HG02678 (cell line): ENCODE measurements around the gene TMEM62.
A peak's percentile ranks its signal among the peaks of the same experiment; 100 is the strongest.
"Not testable (repeated sequence)": the region's sequence is repeated elsewhere in the genome, so short reads cannot be mapped to it uniquely, and the experiment has no call there.

ENCODE experiments used
- ATAC-seq: cut with Tn5 transposase; IDR thresholded peaks from one replicate; pipeline ENCODE4 v1.9.1; 2021; ENCODE audit warnings: mild to moderate bottlenecking, moderate library complexity; ENCODE audit not compliant: unreplicated experiment

TMEM62 gene

DNA sequence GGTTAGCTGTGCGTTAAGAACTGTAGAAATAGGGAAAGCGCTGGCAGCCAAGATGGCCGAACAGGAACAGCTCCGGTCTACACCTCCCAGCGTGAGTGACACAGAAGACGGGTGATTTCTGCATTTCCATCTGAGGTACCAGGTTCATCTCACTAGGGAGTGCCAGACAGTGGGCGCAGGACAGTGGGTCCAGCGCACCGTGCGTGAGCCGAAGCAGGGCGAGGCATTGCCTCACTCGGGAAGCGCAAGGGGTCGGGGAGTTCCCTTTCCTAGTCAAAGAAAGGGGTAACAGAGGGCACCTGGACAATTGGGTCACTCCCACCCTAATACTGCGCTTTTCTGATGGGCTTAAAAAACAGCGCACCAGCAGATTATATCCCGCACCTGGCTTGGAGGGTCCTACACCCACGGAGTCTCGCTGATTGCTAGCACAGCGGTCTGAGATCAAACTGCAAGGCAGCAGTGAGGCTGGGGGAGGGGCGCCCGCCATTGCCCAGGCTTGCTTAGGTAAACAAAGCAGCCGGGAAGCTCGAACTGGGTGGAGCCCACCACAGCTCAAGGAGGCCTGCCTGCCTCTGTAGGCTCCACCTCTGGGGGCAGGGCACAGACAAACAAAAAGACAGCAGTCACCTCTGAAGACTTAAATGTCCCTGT, 42.4 kb downstream of the TMEM62 start:
- ATAC-seq: not testable (repeated sequence)

GRCh38 chr15:43177147-43177546, 43.8 kb downstream of the TMEM62 start:
- ATAC-seq: not testable (repeated sequence)

DNA sequence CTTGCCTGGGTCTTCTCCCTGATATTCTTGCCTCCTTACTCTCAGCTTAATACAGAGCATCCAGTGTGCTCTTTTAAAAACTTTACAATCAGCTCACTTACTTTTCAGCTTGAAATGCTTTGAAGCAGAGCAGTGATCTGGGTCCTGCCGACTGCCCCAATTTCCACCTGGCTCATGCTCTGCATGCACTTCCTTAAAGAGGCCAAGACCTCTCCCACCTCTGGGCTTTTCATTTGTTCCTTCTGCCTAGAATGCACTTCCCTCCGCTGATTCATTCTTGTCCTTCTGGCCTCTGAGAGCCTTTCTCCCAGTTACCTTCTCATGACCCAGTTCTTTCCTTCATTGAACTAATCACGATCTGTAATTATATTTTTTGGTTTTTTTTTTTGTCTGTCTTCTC, 49.9 kb downstream of the TMEM62 start:
- no peak for ATAC-seq

GRCh38 chr15:43184407-43185124, 51.2 kb downstream of the TMEM62 start:
- ATAC-seq: no peak

GRCh38 chr15:43185157-43186002, 52.0 kb downstream of the TMEM62 start, which contains the start of gene CCNDBP1:
CCNDBP1 (plus strand) TSS chr15:43185403; CDS start chr15:43185499, 96 bp downstream.
- peak; percentile 95 for ATAC-seq

DNA sequence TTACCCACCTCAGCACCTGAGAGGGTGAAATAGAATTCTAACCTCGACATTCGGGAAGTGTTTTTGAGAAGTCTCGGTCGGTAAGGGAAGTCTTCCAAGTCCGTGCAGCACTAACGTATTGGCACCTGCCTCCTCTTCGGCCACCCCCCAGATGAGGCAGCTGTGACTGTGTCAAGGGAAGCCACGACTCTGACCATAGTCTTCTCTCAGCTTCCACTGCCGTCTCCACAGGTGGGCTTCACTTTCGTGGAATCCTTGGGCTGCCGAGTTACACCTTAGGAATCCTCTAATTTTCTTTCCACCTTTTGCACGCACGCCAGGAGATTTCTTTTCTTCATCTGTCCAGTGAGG, 52.6 kb downstream of the TMEM62 start:
- peak; percentile 28 for ATAC-seq

- ATAC-seq: no peak
Observed at GRCh38 chr15:43187544-43188155, 54.3 kb downstream of the TMEM62 start.

GRCh38 chr15:43189296-43189695, 55.9 kb downstream of the TMEM62 start:
- ATAC-seq: no peak

DNA sequence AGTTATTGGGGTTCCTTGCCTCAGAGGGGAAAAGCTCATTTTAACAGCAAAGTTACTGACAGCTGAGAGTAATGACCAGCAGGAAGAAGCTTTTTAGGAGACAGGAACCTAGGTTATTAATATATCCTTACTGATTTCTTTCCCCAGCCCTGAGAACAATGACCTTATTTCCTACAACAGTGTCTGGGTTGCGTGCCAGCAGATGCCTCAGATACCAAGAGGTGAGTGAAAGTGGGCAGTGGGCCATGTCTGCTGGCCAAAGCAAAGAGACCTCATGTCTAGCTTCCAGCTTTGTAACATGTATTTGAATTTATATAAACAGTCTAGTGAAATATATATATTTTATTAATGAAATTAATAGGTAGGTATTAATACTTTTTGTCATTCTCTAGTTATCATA, 56.8 kb downstream of the TMEM62 start:
- ATAC-seq: no peak

DNA sequence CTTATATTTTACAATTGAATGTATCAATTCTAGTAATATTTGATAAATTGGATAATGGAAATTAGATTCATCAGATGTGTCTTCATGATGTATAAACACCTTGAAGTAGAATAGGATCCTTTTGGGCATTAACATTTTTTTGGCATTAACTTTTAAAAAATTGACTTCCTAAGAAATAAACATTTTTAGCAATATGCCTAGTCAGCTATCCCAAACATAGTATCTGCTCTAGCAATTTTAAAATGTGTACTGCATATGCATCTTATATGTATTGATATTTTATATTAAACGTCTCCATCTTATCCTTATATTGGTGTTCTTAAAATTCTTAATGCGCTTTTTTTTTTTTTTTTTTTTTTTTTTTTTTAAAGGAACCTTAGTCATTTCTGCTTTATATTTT, 60.3 kb downstream of the TMEM62 start:
- no peak for ATAC-seq

DNA sequence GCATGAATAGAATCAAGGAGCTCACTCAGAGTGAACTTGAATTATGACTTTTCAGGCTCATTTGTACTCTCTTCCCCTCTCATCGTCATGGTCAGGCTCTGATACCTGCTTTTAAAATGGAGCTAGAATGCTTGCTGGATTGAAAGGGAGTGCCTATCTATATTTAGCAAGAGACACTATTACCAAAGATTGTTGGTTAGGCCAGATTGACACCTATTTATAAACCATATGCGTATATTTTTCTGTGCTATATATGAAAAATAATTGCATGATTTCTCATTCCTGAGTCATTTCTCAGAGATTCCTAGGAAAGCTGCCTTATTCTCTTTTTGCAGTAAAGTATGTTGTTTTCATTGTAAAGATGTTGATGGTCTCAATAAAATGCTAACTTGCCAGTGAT, 61.4 kb downstream of the TMEM62 start:
- no peak for ATAC-seq

DNA sequence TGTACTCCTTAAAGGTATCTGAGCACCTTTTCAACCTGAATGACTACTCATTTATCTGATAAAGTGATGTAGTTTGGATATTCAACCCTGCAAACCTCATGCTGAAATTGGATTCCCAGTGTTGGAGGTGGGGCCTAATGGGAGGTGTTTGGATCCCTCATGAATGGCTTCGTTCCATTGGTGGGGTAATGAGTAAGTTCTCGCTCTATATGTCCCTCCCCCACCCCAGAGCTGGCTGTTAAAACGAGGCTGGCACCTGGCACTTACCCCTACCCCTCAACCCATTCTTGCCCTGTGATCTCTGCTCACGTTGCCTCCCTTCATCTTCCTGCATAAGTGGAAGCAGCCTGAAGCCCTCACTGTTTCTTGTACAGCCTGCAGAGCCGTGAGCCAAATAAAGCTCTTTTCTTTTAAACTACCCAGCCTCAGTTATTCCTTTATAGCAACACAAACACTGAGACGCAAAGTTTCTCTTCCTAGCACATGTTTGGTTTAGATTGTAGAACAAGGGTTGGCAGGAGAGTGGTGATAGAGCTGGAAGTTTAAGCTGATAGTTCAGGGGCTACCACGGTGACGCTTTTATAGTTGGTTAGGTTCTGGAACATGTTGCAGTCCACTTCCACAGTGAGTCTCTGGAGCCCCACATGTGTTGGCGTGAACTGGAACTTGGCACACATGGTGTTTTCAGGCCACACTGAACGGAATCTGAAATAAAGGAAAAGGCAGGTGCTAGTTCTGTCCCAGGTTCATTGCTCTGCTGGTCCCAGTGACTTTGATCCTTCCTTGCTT, 63.6 kb downstream of the TMEM62 start:
- ATAC-seq: no peak

GRCh38 chr15:43197773-43198172, 64.4 kb downstream of the TMEM62 start:
- ATAC-seq: not testable (repeated sequence)

DNA sequence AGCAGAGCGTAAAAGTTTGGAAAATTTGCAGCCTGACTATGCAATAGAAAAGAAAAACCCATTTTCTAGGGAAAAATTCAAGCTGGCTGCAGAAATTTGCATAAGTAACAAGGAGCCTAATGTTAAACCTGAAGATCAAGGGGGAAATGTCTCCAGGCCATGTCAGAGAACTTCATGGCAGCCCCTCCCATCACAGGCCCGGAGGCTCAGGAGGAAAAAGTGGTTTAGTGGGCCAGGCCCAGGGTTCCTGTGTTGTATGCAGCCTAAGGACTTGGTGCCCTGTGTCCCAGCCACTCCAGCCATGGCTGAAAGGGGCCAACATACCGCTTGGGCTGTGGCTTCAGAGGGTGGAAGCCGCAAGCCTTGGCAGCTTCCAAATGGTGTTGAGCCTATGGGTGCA, 65.2 kb downstream of the TMEM62 start:
- ATAC-seq: not testable (repeated sequence)

- ATAC-seq: no peak
Observed at GRCh38 chr15:43198992-43199391, 65.6 kb downstream of the TMEM62 start.

- ATAC-seq: no peak
Observed at GRCh38 chr15:43199945-43200488, 66.6 kb downstream of the TMEM62 start.

- no peak for ATAC-seq
Observed at GRCh38 chr15:43204016-43204901, 70.9 kb downstream of the TMEM62 start.

DNA sequence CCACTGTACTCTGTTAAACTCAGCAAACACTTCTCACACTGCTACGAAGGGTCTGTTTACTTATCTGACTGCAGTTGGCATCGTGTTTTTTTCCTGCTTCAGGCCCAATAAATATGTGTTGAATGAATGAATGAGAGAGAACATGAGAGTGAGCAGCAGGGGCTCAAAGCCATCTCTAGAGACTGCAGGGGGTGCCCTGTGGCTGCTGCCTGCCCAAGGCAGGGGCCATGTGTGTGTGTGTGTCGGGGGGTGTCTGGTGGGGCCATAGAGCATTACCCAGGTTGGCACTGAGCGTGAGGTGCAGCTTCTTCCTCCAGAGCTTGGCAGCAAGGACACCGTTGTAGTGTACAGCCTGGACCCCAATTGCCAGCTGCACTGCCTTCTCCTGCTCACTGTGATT, 72.7 kb downstream of the TMEM62 start:
- no peak for ATAC-seq

- no peak for ATAC-seq
Observed at GRCh38 chr15:43207024-43207423, 73.6 kb downstream of the TMEM62 start.
